ENCODE data around the gene AHCYL1. TPM values are rescaled to one million over a fixed set of nuclear protein-coding genes. Genes with fewer than 3 reads are reported as not detected.

The AHCYL1 gene
- total RNA-seq, result 38.9 and 46.9 TPM in 2 replicates

DNA sequence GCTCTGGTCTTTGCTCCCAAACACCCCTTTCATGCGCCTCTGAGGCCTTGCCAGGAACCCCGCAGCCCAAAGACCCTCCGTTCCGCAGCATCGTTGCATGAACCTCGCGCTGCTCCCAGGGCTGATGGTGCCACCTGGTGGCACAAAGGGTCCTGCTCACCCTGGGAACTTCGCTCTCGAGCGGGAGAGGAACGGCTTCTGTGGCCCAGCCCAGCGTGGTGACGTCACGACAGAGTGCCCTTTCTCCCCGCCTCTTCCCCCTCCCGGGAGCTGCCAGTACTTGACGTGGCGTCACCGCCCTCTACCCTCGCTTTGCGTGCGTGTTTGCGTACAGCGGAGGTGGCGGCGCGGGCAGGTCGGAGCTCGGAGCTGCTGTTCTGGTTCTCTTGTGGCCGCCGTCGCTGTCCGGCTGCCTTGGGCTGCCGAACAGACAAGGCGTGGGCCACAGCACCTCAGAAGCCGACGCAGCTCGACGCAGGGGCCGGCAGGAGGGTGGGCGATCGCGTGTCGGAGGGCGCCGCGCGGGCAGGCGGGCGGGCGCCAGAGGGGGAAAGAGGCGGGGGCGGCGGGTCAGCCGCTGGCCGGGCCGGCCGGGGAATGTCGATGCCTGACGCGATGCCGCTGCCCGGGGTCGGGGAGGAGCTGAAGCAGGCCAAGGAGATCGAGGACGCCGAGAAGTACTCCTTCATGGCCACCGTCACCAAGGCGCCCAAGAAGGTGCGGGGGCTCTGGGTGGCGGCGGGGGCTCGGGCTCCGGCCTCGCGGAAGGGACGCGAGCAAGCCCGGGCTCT is at the start of gene AHCYL1:
Gene AHCYL1, plus strand, starts transcription at position 310 of the 791 bp plus-strand sequence. Its CDS starts 288 bp downstream, at position 598.

DNA sequence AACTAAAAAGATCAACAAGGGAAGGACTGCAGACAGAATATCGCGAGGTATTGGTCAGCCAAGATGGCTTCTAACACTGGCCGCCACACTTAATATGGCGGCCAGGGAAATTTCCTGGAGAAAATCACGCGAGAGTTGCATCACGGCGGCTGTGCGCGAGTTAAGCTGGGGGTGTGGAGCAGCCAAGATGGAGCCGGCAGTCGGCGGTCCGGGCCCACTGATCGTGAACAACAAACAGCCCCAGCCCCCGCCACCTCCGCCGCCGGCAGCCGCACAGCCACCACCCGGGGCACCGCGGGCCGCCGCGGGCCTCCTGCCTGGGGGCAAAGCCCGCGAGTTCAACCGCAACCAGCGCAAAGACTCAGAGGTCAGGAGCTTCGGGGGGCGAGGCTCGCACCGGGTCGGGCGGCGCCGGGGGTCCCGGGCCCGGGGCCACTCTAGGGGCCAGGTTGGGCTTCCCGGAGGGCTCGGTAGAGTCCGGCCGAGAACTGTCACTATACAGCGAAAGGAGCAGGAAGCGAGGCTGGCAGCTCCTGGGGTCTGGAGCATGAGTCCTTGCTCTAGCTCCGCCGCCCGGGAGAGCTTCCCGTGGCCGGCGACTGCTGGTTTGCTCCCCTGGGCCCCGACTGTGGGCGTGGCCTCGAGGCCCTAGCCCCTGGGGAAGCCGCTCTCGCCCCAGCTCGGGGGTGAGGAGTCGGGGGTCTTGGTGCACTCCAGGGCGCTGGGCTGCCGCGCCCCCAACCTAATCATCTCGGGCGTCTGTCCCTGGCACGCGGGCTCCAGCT is 50.1 kb downstream of the AHCYL1 start, which contains the start of gene STRIP1:
Gene STRIP1, plus strand, starts transcription at position 174 of the 785 bp plus-strand sequence. Its CDS starts 14 bp downstream, at position 188.

DNA sequence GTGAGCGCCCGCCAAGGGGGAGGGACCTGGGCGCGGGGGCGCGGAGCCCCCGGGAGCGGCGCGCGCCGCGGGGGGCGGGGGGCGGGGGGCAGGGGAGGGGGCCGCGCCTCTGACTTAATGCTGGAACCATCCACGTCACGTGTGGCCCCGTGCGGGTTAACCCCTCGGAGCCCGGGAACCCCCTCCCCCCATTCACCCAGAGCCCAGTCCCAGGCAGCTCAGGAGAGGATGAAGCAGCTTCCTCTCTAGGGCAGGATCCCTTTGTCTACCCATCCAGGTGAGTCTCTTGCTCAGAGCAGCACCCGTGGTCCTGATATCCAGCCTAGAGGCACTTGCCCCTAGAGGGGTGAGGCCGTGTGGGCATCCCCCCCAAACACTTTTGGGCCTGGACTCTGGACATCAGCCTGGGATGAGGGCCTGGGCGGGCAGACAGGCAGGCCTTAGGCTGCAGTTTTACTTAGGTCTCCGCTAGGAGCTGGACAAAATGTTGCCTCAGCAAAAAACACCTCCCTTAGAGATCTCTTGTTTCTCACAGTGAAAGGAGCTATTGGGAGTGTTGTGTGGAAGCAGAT is 86.2 kb downstream of the AHCYL1 start, which contains the start of gene ALX3:
Gene ALX3, minus strand, starts transcription at position 2 of the 572 bp plus-strand sequence. CDS start 60 bp downstream, outside the sequence.

Other genes starting within 250 kb of the AHCYL1 start
- 21.3 and 57.2 TPM in 2 replicates for gene GSTM3, start 243.7 kb upstream of the AHCYL1 start, total RNA-seq
- not detected in 2 replicates for gene EPS8L3, start 220.8 kb upstream of the AHCYL1 start, total RNA-seq
- 59.9 and 73.9 TPM in 2 replicates for gene CSF1, start 73.9 kb upstream of the AHCYL1 start, total RNA-seq
- gene STRIP1, start 49.9 kb downstream of the AHCYL1 start, total RNA-seq, result 47.1 and 47.4 TPM in 2 replicates
- not detected in 2 replicates for gene ALX3, start 85.9 kb downstream of the AHCYL1 start, total RNA-seq
- not detected in 2 replicates for gene UBL4B, start 127.7 kb downstream of the AHCYL1 start, total RNA-seq
- 0.37 and 1.6 TPM in 2 replicates for gene SLC6A17, start 165.7 kb downstream of the AHCYL1 start, total RNA-seq
- gene KCNC4, start 225.5 kb downstream of the AHCYL1 start, total RNA-seq, result 1.1 TPM in 2 replicates

All from aortic smooth muscle cell (primary cell).